Tibial artery (tissue), 4 donors: ENCODE results near the gene PRLR.
"Not testable (repeated sequence)": the region's sequence is repeated elsewhere in the genome, so short reads cannot be mapped to it uniquely, and the experiment has no call there.

Source experiments
- DNase-seq, 2 donors: peaks; one replicate each; pipeline ENCODE4 v3.0.0-alpha.2; 2019
- H3K27ac ChIP-seq, 2 donors: fragments of 200-600 bp; sonication (generic) in 1 of 2; 1 replicate in 1 of 2; 2 replicates in 1 of 2; pipeline ENCODE4 v1.5.1; 2018 to 2019; ENCODE audit warnings: mild to moderate bottlenecking in 1 of 2
- H3K27me3 ChIP-seq, 2 donors: fragments of 200-600 bp; sonication (generic) in 1 of 2; one replicate each; pipeline versions ENCODE4 v1.5.1 to v1.6.0; 2016 to 2019
- H3K36me3 ChIP-seq, 3 donors: fragments of 200-600 bp; sonication (generic) in 2 of 3; one replicate each; pipeline ENCODE4 v1.5.1; 2016 to 2019; ENCODE audit warnings: mild to moderate bottlenecking in 2 of 3
- H3K4me1 ChIP-seq, 4 donors: fragments of 200-600 bp; sonication (generic) in 2 of 4; 1 replicate in 3 of 4; 2 replicates in 1 of 4; pipeline ENCODE4 v1.5.1; 2016 to 2019
- H3K4me3 ChIP-seq, 2 donors: fragments of 200-600 bp; sonication (generic) in 1 of 2; 1 replicate in 1 of 2; 2 replicates in 1 of 2; pipeline ENCODE4 v1.5.1; 2018 to 2019; ENCODE audit warnings: mild to moderate bottlenecking in 2 of 2
- H3K9me3 ChIP-seq, 3 donors: fragments of 200-600 bp; sonication (generic) in 1 of 3; one replicate each; pipeline ENCODE4 v1.5.1; 2016 to 2019
- intact Hi-C: fragments of 100-400 bp; cut with DNase I; formaldehyde crosslinking; loops from one replicate; pipeline ENCODE4 v1.15.0; 2023; ENCODE audit warnings: low total_unique reads
- TF ChIP-seq, protein P1 (sequence below), 2 experiments: fragments of 200-600 bp in 1 of 2; fragments of 450-650 bp in 1 of 2; IDR thresholded peaks; one replicate each; pipeline ENCODE4 v1.5.1; 2017 to 2019; ENCODE audit warnings: antibody characterized with exemption in 2 of 2, mild to moderate bottlenecking in 1 of 2, moderate library complexity in 1 of 2

PRLR gene

GRCh38 chr5:35246900-35247647 lies 16.8 kb upstream of the PRLR start:
- H3K36me3 ChIP-seq, result no peaks in the 10 kb centered on the region
- H3K27ac ChIP-seq, result peak overlapping the region; percentile 56 to 74
- H3K4me3 ChIP-seq, result no peak overlapping the region
- no peaks in the 10 kb centered on the region for H3K9me3 ChIP-seq
- TF ChIP-seq, protein P1, sequence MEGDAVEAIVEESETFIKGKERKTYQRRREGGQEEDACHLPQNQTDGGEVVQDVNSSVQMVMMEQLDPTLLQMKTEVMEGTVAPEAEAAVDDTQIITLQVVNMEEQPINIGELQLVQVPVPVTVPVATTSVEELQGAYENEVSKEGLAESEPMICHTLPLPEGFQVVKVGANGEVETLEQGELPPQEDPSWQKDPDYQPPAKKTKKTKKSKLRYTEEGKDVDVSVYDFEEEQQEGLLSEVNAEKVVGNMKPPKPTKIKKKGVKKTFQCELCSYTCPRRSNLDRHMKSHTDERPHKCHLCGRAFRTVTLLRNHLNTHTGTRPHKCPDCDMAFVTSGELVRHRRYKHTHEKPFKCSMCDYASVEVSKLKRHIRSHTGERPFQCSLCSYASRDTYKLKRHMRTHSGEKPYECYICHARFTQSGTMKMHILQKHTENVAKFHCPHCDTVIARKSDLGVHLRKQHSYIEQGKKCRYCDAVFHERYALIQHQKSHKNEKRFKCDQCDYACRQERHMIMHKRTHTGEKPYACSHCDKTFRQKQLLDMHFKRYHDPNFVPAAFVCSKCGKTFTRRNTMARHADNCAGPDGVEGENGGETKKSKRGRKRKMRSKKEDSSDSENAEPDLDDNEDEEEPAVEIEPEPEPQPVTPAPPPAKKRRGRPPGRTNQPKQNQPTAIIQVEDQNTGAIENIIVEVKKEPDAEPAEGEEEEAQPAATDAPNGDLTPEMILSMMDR (IDR thresholded peaks at IDR 0.05), result peak; percentile 24 to 38
- peaks cover 0 to 31% (median 22%) of the 10 kb centered on the region in 4 donors for H3K4me1 ChIP-seq
- intact Hi-C loops, result no loop called here
- peak in 1 of 2 donors; percentile 86 for DNase-seq
- H3K27me3 ChIP-seq, result no peaks in the 10 kb centered on the region

DNA sequence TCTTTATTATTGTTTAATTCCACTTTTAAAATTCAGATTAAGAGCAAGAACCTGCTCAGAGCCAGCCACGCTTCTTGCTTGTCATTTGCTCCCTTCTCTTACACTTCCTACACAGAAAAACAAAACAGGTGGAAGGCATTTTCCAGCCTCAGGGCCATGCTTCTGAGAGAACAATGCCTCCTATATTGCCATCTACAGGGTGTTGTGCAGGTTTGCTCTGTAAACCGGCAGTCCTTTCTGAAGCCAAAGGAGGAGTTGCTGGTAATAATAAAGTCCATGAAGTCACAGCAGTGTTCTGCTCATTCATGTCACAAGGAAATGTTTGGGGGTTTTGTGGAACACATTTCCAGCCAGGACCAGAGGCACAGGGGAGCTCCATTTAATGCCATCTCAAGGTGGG lies 16.1 kb upstream of the PRLR start:
- Histone ChIP-seq H3K4me3 (no peak overlapping the region), H3K27me3 (no peaks in the 10 kb centered on the region), H3K27ac (peak overlapping the region; percentile 56 to 74), H3K36me3 (no peaks in the 10 kb centered on the region), H3K4me1 (peaks cover 0 to 31% (median 22%) of the 10 kb centered on the region in 4 donors), H3K9me3 (no peaks in the 10 kb centered on the region)
- intact Hi-C loops, result no loop called here
- DNase-seq, result no peak
- TF ChIP-seq, protein P1 (IDR thresholded peaks at IDR 0.05), result no peak

DNA sequence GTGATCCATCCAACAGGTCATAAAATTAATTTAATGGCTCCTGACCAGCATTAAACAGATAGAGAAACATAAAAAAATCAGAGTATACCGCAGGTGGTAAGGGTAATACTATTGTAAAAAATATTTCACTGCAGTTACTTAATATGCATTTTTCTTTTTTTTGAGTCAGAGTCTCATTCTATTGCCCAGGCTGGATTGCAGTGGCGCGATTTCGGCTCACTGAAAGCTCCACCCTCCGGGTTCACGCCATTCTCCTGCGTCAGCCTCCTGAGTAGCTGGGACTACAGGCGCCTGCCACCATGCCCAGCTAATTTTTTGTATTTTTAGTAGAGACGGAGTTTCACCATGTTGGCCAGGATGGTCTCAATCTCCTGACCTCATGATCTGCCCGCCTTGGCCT lies 15.1 kb upstream of the PRLR start:
- intact Hi-C loops, H3K9me3 ChIP-seq, H3K27me3 ChIP-seq, DNase-seq, H3K4me3 ChIP-seq, H3K36me3 ChIP-seq, H3K27ac ChIP-seq: not testable (repeated sequence)
- H3K4me1 ChIP-seq, result peaks cover 0 to 31% (median 22%) of the 10 kb centered on the region in 4 donors

DNA sequence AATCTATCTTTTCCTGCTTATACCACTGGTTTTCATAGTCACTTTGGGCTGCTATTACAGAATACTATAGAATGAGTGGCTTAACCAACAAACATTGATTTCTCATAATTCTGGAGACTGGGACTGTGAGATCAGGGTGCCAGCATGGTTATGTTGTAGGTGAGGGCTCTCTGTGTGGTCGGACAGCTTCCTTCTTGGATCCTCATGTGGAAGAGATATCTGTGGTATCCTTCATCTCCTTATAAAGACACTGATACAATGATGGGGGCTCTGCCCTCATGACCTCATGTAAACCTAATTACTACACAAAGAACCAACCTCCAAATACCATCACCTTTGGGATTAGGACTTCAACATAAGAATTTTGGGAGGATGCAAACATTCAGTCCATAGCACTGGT lies 13.9 kb upstream of the PRLR start:
- no peaks in the 10 kb centered on the region for H3K9me3 ChIP-seq
- H3K27me3 ChIP-seq, result no peaks in the 10 kb centered on the region
- no peaks in the 10 kb centered on the region for H3K36me3 ChIP-seq
- no peak for DNase-seq
- no peak overlapping the region for H3K27ac ChIP-seq
- peaks cover 0 to 31% (median 22%) of the 10 kb centered on the region in 4 donors for H3K4me1 ChIP-seq
- intact Hi-C loops, result no loop called here
- TF ChIP-seq, protein P1 (IDR thresholded peaks at IDR 0.05), result no peak
- no peak overlapping the region for H3K4me3 ChIP-seq

- Histone ChIP-seq H3K4me3 (no peak overlapping the region), H3K27me3 (no peaks in the 10 kb centered on the region), H3K36me3 (no peaks in the 10 kb centered on the region), H3K27ac (no peak overlapping the region), H3K9me3 (no peaks in the 10 kb centered on the region), H3K4me1 (peaks cover 0 to 21% (median 17%) of the 10 kb centered on the region in 4 donors)
- TF ChIP-seq, protein P1 (IDR thresholded peaks at IDR 0.05), result no peak
- intact Hi-C loops, result no loop called here
- no peak for DNase-seq
Measured at GRCh38 chr5:35242702-35243258, 12.5 kb upstream of the PRLR start.

DNA sequence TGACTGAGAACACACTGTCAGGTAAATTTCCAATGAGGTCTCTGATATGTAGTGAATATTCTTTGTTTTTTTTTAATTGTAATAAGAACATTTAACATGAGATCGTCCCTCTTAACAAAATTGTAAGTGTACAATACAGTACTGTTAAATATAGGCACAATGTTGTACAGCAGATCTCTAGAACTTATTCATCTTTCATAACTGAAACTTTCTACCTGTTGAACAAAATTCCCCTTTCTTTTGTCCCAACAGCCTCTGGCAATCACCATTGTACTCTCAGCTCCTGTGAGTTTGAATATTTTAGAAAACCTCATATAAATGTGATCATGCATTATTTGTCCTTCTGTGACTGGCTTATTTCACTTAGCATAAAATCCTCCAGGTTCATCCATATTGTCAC lies 10.6 kb upstream of the PRLR start:
- intact Hi-C loops, result no loop called here
- TF ChIP-seq, protein P1 (IDR thresholded peaks at IDR 0.05), result no peak
- Histone ChIP-seq H3K4me1 (peaks cover 0 to 3% (median under 1%) of the 10 kb centered on the region in 4 donors), H3K27ac (no peak overlapping the region), H3K4me3 (no peak overlapping the region), H3K9me3 (no peaks in the 10 kb centered on the region), H3K36me3 (no peaks in the 10 kb centered on the region), H3K27me3 (no peaks in the 10 kb centered on the region)
- DNase-seq, result no peak
